ENCODE measurements around the gene CRYL1. TPM values are rescaled to one million over a fixed set of nuclear protein-coding genes. Genes with fewer than 3 reads are reported as not detected.

CRYL1 gene
- total and polyA plus RNA-seq, 9 of the 15 experiments (the other 6 are each of a cell fraction or from before 2014, with no cell fraction given) = 1.0 to 6.9 (median 2.4) TPM

DNA sequence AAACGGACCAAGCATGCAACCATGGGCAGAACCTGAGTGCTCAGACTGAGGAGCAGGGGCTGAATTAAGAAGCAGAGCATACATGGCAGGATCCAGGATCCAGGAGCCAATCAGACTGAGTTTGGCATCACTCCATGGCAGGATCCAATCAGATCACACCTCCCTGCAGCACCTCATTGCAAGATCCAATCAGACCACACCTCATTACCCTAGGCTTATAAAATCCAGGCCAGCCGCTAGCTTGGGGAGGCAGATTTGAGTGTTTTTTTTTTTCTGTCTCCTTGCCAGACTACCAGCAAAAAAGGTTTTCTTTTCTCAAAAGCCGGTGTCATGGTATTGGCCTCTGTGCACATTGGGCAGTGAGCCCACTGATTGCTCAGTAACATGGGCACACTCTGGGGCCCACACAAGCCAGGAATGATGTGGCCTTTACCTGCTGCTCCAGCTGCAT is 165.6 kb downstream of the CRYL1 start:
- WGBS (ENCODE audit: insufficient coverage, low coverage, missing lambda C conversion rate) = 0% methylated on average over 2 of the region's 3 CpGs
- Histone ChIP-seq H3K27me3 (ENCODE audit: control insufficient read depth in 2 of 2, insufficient read depth in 2 of 2, low read length in 2 of 2) (peaks cover 0 to 21% of the 10 kb centered on the region in 2 experiments; a peak in 2 of 5 replicates), H3K4me2 (ENCODE audit: insufficient read depth, low read length) (no peak overlapping the region), H3K36me3 (ENCODE audit: control insufficient read depth, insufficient read depth, low read length) (no peaks in the 10 kb centered on the region), H3K4me3 (no peak overlapping the region), H3K9me3 (replicated peaks; ENCODE audit: control insufficient read depth, insufficient read depth, low read depth, low read length) (no peaks in the 10 kb centered on the region), H3K9me1 (ENCODE audit: control insufficient read depth, insufficient read depth, low read length) (no peaks in the 10 kb centered on the region), H3K4me1 (replicated peaks in 1 of 2; ENCODE audit: control insufficient read depth in 2 of 2, insufficient read depth in 2 of 2, low read length in 2 of 2) (no peaks in the 10 kb centered on the region), H3K9ac (ENCODE audit: insufficient read depth in 1 of 2, low read depth in 2 of 2, low read length in 2 of 2) (no peak overlapping the region), H4K20me1 (replicated peaks; ENCODE audit: control insufficient read depth, insufficient read depth, low read length) (no peaks in the 10 kb centered on the region), H2AFZ (ENCODE audit: low read depth, low read length) (no peak overlapping the region), H3K27ac (ENCODE audit: extremely low read depth, low read depth, low read length) (no peak overlapping the region), H3K79me2 (ENCODE audit: control insufficient read depth, insufficient read depth, low read length) (no peaks in the 10 kb centered on the region)
- ChIA-PET CTCF (ENCODE audit: low intra/inter-chr PET ratio) (no interaction called here), POLR2A (no interaction called here)
- DNase-seq (ENCODE audit: extremely low read depth in 1 of 4, low spot score in 3 of 4) (peak in 2 of 4 experiments; percentile 1 to 17), ATAC-seq (no peak), FAIRE-seq (no peak)
- BruUV-seq (replicated peaks) = no TSS peak
- in situ Hi-C loops (cut with MboI) (no loop called here), intact Hi-C loops (cut with micrococcal nuclease) (no loop called here)
- TF ChIP-seq NFYB (IDR thresholded peaks at IDR 0.05; ENCODE audit: extremely low read depth, insufficient read length) (peak; percentile 3), KDM1A (IDR thresholded peaks at IDR 0.05) (no peak)

DNA sequence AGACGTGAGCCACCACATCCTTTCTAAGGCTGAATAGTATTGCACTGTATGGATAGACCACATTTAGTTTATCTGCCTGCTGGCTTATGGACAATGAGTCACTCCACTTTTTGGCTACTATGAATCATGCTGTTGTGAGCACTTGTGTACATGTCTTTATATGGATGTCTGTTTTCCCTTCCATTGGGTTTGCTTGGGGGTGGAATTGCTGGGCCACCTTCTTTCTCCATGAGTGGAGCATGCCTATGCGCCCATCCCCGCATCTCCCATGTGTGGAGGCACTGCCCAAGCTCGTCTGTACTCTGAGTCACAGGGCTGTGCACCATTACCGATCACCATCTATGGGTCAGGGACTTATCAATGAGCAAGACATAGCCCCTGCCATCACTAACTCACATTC is 166.3 kb downstream of the CRYL1 start:
- POLR2A ChIA-PET = no interaction called here
- no peaks in the 10 kb centered on the region for H3K36me3 ChIP-seq (ENCODE audit: control insufficient read depth, insufficient read depth, low read length)
- H3K9me3 ChIP-seq (replicated peaks; ENCODE audit: control insufficient read depth, insufficient read depth, low read depth, low read length) = no peaks in the 10 kb centered on the region
- H3K4me2 ChIP-seq (ENCODE audit: insufficient read depth, low read length) = no peak overlapping the region
- H3K27me3 ChIP-seq (ENCODE audit: control insufficient read depth in 2 of 2, insufficient read depth in 2 of 2, low read length in 2 of 2) = peaks cover 0 to 18% of the 10 kb centered on the region in 2 experiments; a peak in 2 of 5 replicates
- FAIRE-seq (no peak), ATAC-seq (no peak), DNase-seq (ENCODE audit: extremely low read depth in 1 of 4, low spot score in 3 of 4) (peak in 1 of 4 experiments; percentile 12)
- in situ Hi-C loops (cut with MboI) = no loop called here
- CTCF ChIA-PET (ENCODE audit: low intra/inter-chr PET ratio) = no interaction called here
- BruUV-seq (replicated peaks) = no TSS peak
- H4K20me1 ChIP-seq (replicated peaks; ENCODE audit: control insufficient read depth, insufficient read depth, low read length) = no peaks in the 10 kb centered on the region
- intact Hi-C loops (cut with micrococcal nuclease) = no loop called here
- no peaks in the 10 kb centered on the region for H3K4me1 ChIP-seq (replicated peaks in 1 of 2; ENCODE audit: control insufficient read depth in 2 of 2, insufficient read depth in 2 of 2, low read length in 2 of 2)
- WGBS (ENCODE audit: insufficient coverage, low coverage, missing lambda C conversion rate) = 3% methylated on average over 4 of the region's 5 CpGs
- H2AFZ ChIP-seq (ENCODE audit: low read depth, low read length) = no peak overlapping the region
- H3K27ac ChIP-seq (ENCODE audit: extremely low read depth, low read depth, low read length) = no peak overlapping the region
- no peaks in the 10 kb centered on the region for H3K9me1 ChIP-seq (ENCODE audit: control insufficient read depth, insufficient read depth, low read length)
- H3K4me3 ChIP-seq = no peak overlapping the region
- no peak overlapping the region for H3K9ac ChIP-seq (ENCODE audit: insufficient read depth in 1 of 2, low read depth in 2 of 2, low read length in 2 of 2)
- H3K79me2 ChIP-seq (ENCODE audit: control insufficient read depth, insufficient read depth, low read length) = no peaks in the 10 kb centered on the region
- peak; percentile 96 for TF ChIP-seq FOSL1 (tag; conservative IDR thresholded peaks at IDR 0.05)
- peak; percentile 39; the same call in 1 of the 2 replicates for TF ChIP-seq JUN (IDR thresholded peaks at IDR 0.05; ENCODE audit: borderline replicate concordance, low read depth, low read length)
- no peak for TF ChIP-seq JUN (CRISPR knock-in tag; IDR thresholded peaks at IDR 0.05; ENCODE audit: borderline replicate concordance)
- TF ChIP-seq CBFA2T3 (IDR thresholded peaks at IDR 0.05) = peak; percentile 17; the same call in 1 of the 2 replicates
- TF ChIP-seq, protein P1, sequence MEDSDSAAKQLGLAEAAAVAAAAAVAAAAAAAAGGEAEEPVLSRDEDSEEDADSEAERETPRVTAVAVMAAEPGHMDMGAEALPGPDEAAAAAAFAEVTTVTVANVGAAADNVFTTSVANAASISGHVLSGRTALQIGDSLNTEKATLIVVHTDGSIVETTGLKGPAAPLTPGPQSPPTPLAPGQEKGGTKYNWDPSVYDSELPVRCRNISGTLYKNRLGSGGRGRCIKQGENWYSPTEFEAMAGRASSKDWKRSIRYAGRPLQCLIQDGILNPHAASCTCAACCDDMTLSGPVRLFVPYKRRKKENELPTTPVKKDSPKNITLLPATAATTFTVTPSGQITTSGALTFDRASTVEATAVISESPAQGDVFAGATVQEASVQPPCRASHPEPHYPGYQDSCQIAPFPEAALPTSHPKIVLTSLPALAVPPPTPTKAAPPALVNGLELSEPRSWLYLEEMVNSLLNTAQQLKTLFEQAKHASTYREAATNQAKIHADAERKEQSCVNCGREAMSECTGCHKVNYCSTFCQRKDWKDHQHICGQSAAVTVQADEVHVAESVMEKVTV (CRISPR knock-in tag; IDR thresholded peaks at IDR 0.05) = no peak
- TF ChIP-seq JUND (IDR thresholded peaks at IDR 0.05; ENCODE audit: borderline replicate concordance, low read depth, low read length) = peak; percentile 56; the same call in 1 of the 2 replicates
- no peak; the same call in 2 of the 3 replicates for TF ChIP-seq JUND (tag; IDR thresholded peaks at IDR 0.05; ENCODE audit: borderline replicate concordance, low read depth, low read length)
- peak; percentile 42 for TF ChIP-seq ARID1B (IDR thresholded peaks at IDR 0.05)
- TF ChIP-seq, protein P2, sequence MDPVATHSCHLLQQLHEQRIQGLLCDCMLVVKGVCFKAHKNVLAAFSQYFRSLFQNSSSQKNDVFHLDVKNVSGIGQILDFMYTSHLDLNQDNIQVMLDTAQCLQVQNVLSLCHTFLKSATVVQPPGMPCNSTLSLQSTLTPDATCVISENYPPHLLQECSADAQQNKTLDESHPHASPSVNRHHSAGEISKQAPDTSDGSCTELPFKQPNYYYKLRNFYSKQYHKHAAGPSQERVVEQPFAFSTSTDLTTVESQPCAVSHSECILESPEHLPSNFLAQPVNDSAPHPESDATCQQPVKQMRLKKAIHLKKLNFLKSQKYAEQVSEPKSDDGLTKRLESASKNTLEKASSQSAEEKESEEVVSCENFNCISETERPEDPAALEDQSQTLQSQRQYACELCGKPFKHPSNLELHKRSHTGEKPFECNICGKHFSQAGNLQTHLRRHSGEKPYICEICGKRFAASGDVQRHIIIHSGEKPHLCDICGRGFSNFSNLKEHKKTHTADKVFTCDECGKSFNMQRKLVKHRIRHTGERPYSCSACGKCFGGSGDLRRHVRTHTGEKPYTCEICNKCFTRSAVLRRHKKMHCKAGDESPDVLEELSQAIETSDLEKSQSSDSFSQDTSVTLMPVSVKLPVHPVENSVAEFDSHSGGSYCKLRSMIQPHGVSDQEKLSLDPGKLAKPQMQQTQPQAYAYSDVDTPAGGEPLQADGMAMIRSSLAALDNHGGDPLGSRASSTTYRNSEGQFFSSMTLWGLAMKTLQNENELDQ (CRISPR knock-in tag; IDR thresholded peaks at IDR 0.05; ENCODE audit: borderline replicate concordance) = no peak

Measured in K562 (cell line).